Measurements from ENCODE around the gene CLDN14.
"Not testable (repeated sequence)": the region's sequence is repeated elsewhere in the genome, so short reads cannot be mapped to it uniquely, and the experiment has no call there.

The CLDN14 gene

GRCh38 chr21:36499578-36500471, 19.9 kb upstream of the CLDN14 start:
- DNase-seq: no peak

DNA sequence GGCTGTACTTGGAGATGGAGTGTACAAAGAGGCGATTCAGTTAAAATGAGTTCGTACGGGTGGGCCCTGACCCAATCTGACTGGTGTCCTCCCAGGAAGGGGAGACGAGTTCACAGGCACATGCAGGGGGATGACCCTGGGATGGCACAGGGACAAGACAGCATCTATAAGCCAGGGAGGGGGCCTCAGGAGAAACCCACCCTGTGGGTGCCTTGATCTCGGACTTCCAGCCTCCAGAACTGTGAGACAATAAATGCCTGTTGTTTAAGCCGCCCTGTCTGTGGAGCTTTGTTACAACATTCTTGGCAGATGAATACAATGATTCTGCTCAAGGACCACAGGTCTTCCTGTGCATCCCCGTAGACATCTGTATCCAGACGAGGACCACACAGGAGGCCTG, 14.6 kb upstream of the CLDN14 start:
- no peak for DNase-seq

GRCh38 chr21:36491209-36491910, 11.4 kb upstream of the CLDN14 start:
- DNase-seq: no peak

GRCh38 chr21:36489776-36490165, 9.8 kb upstream of the CLDN14 start:
- DNase-seq: no peak

DNA sequence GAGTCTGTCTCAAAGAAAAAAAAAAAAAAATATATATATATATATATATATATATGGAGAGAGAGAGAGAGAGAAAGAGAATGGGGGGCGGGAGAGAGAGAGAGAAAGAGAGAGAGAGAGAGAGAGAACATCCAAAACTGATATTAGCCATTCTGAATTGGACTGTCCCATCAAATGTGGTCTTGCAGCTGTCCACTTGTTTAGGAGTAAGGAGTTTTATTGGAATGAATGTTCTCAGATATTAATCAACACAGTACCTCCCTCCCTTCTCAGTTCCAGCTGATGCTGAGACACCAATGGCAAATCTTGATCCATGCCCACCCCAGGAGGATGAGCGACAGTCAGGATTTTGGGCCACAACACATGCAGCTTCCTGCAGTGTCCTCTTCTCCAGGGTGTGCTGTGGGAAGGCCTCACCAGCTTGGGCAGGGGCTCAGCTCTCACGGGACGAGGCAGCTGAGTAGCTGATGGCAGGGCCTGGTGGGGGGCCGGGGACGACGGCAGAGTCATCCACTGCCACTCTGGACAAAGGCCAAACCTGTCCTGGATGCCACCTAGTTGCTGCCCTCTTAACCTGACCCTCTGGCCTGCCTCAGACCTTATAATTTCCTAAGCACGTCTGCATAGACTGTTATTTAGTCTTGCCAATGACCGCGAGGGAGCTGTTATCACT, 9.3 kb upstream of the CLDN14 start:
- DNase-seq: no peak

DNA sequence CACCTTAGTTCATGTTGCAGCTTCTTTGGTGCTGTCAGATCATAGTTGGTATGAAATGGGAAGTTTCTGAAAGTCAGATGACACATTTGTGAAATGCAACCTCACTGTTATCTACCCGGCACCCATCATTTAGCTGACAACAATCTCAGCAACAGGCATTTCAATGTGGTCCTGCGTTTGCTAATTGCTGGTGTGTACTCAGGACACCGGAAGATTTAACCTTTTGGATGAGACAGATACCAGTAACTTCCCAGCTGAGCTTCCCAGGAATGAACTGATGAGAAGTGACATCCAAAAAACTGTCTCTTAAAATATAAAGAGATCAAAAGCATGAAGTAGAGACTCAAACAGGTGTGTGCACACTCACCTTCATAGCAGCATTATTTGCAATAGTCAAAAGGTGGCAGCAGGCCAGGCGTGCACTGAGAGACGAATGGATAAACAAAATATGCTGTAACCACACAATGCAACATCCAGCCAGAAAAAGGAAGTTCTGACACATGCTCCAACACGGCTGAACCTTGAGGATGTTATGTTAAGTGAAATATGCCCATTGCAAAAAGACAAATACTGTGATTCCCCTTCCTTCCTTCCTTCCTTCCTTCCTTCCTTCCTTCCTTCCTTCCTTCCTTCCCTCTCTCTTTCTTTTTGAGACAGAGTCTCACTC, 7.9 kb upstream of the CLDN14 start:
- DNase-seq: no peak

- DNase-seq: no peak
These were observed 6.3 kb upstream of the CLDN14 start for GRCh38 chr21:36486246-36486645.

DNA sequence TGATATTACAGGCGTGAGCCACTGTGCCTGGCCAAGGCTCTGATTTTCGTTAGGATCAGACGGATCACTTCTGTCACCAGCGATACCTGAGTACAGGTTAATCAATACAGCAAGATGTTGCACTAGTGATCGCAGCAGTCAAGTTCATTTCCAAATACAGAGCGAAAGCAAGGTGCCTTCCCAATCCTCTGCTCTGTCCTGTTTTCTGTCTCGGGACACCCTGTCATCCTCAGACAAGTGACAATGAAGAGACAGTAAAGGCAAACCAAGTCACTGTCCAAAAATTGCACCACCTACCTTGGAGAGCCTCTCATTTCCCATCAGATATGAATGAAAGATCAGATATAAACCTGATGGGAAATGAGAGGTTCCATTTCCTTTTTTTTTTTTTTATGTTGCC, 5.6 kb upstream of the CLDN14 start:
- no peak for DNase-seq

DNA sequence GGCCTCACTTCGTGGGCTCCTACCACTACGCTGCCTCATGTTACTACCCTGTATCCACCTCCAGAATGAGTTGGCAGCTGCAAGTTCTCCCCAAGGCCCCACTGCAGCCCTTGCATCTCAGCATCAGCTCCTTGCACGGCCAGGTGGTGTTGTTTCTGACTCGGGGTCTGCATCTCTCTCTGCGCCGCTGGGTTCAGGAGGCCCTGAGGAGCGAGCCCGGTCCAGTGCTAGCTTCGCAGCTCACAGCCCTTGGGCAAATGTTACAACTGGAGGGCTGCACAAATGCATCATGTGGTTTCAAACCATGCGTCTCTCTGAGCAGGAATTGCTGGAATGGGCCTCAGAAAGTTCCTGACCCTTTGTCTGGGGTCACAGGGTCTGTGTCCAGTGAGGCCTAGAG, 3.2 kb upstream of the CLDN14 start:
- DNase-seq: no peak

GRCh38 chr21:36482673-36483072, 2.8 kb upstream of the CLDN14 start:
- DNase-seq: no peak

- no peak for DNase-seq
These were observed 2.3 kb upstream of the CLDN14 start for GRCh38 chr21:36482181-36482580.

DNA sequence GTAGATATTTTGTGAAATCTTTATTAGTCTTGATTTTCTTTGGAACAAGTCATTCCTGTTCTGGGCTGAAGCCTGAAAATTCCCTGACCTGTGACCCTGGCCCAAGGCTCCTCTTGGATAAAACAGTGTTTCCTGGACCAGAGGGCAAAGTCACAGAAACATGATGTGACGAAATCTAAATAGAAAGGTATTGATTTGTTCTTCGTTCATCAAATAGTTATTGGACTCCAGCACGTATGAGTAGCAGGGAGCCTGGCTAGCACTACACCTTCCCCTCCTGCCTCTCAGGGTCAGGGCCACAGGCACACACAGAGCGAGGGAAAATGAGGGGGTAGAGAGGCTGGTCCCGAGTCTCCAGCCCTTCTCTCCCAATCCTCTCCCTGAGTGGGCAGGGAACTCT, 1.7 kb upstream of the CLDN14 start:
- DNase-seq: no peak

- no peak for DNase-seq
These were observed 696 bp upstream of the CLDN14 start for GRCh38 chr21:36480618-36481017.

DNA sequence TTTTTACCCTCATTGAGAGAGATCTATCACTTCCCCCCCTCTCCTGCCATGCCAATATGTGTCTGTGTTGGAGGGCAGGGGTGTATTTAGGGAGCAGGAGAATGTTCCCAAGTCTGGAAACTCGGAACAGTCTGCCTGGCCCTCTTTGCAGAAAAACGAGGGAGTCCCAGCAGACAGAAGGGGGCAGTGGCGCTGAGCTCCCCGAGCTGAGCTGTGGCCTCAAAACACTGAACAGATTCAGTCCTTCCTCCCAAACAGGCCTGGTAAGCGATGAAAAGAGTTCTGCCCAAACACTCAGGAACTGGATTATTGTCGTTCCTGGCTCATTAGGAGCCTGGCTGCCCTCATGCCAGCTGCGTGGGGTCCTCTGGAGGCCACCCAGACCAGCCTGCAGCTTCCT, 981 bp downstream of the CLDN14 start:
- DNase-seq: no peak

DNA sequence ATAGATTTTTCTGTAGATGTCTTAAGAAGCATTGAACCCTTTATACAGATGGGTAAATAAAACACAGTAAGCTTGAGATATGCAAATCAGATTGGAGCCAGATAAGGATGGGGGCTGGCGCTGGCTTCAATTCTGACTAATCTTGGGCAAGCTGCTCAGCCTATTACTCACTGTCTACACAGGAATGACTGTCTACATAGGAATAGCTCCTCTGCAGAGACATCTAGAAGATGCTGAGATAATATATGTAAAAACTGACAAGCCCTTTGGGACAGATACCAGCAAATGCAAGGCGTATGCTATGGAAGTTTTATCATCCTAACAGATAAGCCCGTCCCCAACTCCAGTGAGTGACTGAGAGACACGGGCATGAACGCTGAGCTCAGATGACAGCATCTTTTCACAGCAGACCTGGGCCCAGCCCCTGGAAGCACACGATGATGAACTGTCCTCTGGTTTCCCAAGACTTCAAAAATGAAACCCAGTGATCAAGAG, 1.7 kb downstream of the CLDN14 start:
- DNase-seq: peak; percentile 62

GRCh38 chr21:36477559-36477958, 2.4 kb downstream of the CLDN14 start:
- no peak for DNase-seq

GRCh38 chr21:36477001-36477400, 2.9 kb downstream of the CLDN14 start:
- no peak for DNase-seq

GRCh38 chr21:36476541-36476940, 3.4 kb downstream of the CLDN14 start:
- DNase-seq: not testable (repeated sequence)

- no peak for DNase-seq
These were observed 5.3 kb downstream of the CLDN14 start for GRCh38 chr21:36474591-36474990.

DNA sequence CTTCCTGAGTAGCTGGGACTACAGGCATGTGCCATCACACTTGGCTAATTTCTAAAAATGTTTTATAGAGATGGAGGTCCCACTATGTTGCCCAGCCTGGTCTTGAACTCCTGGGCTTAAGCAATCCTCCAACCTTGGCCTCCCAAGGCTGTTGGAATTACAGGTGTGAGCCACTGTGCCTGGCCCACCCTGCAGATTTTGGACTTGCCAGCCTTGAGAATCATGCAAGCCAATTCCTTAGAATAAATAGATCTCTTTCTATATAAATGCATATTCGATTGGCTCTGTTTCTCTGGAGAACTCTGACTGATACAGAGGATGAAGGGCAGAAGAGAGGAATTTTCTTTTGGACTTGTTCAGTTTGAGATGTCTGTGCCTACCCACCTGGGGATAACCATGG, 6.7 kb downstream of the CLDN14 start:
- no peak for DNase-seq

DNA sequence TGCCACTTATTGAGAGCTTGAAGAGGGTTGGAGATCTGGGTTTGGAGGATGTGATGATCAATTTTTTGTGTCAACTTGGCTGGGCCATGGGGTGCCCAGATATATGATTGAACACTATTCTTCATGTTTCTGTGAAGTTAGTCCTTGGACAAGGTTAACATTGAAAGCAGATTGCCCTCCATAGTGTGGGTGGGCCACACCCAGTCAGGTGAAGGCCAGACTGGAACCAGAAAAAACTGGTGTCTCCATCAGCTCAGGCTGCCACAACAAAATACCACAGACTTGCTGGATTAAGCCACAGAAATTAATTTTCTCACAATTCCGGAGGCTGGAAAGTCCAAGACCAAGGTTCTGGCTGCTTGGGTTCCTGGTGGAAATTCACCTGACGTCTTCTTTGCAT, 7.5 kb downstream of the CLDN14 start:
- no peak for DNase-seq

GRCh38 chr21:36471254-36471723, 8.6 kb downstream of the CLDN14 start:
- DNase-seq: no peak

DNA sequence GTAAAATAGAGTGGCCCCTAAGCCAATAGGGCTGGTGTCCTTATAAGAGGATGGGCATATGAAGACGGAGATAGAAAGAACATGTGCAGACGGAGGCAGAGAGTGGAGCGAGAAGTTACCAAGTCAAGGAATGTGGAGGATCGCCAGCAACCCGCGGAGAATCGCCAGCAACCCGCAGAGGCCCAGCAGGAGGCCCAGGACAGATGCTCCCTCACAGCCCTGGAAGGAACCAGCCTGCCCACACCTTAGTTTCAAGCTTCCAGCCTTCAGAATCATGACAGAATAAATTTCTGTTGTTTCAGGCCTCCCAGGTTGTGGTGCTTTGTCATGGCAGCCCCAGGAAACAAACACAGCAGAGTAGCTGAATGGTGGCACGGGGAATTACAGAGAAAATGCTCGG, 9.6 kb downstream of the CLDN14 start:
- no peak for DNase-seq

All from amniotic stem cell (primary cell).